ENCODE data around the gene EGFL8.

DNA sequence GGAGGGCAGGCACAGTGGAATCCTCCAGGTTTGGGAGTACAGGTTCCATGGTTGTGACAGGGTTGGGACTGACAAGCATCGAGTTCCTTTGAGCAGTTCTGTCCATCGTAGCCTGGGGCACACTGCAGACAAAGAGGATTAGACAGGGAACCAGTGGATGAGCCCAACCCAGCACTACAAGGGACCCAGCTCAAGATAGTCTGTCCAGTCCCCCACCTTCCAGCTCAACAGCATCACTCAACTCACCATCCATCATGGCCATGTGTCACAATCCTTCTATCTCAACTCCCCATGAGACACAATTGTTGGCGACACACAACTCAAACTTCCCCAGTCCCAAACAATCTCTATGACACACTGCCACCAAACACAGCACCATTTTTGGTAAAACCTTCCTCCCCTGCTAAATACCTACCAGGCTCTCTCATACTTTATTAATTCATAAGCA, 39.9 kb downstream of the EGFL8 start:
- TF ChIP-seq POLR2A (IDR thresholded peaks at IDR 0.05): no peak
- TF ChIP-seq, protein P1, sequence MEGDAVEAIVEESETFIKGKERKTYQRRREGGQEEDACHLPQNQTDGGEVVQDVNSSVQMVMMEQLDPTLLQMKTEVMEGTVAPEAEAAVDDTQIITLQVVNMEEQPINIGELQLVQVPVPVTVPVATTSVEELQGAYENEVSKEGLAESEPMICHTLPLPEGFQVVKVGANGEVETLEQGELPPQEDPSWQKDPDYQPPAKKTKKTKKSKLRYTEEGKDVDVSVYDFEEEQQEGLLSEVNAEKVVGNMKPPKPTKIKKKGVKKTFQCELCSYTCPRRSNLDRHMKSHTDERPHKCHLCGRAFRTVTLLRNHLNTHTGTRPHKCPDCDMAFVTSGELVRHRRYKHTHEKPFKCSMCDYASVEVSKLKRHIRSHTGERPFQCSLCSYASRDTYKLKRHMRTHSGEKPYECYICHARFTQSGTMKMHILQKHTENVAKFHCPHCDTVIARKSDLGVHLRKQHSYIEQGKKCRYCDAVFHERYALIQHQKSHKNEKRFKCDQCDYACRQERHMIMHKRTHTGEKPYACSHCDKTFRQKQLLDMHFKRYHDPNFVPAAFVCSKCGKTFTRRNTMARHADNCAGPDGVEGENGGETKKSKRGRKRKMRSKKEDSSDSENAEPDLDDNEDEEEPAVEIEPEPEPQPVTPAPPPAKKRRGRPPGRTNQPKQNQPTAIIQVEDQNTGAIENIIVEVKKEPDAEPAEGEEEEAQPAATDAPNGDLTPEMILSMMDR (IDR thresholded peaks at IDR 0.05): no peak

Data from tibial nerve (tissue), 3 donors.